BE2C (cell line): ENCODE measurements around the gene EPS8L1.

Source experiments
- DNase-seq: peaks from one replicate; pipeline ENCODE4 v3.0.0-alpha.2; 2020
- H3K27me3 ChIP-seq: fragments of 250-450 bp; sonication (Bioruptor Pico); 2 replicates; pipeline ENCODE4 v1.5.1; 2020; ENCODE audit warnings: mild to moderate bottlenecking
- H3K36me3 ChIP-seq: fragments of 250-450 bp; sonication (Bioruptor Pico); 2 replicates; pipeline ENCODE4 v1.5.1; 2020; ENCODE audit warnings: mild to moderate bottlenecking
- H3K4me1 ChIP-seq: fragments of 250-450 bp; sonication (Bioruptor Pico); 2 replicates; pipeline ENCODE4 v1.5.1; 2020
- H3K4me3 ChIP-seq: 2 replicates; pipeline ENCODE4 v1.5.1; 2011; ENCODE audit warnings: low read depth, low read length
- H3K9me3 ChIP-seq: fragments of 250-450 bp; sonication (Bioruptor Pico); 2 replicates; pipeline ENCODE4 v1.5.1; 2020
- CTCF ChIP-seq: IDR thresholded peaks from 2 replicates; pipeline ENCODE4 v1.5.1; 2012; ENCODE audit warnings: mild to moderate bottlenecking, low read depth, low read length

The EPS8L1 gene

GRCh38 chr19:55091955-55092354 is 16.3 kb downstream of the EPS8L1 start:
- Histone ChIP-seq H3K36me3 (peaks cover 8% of the 10 kb centered on the region), H3K4me3 (no peak overlapping the region), H3K4me1 (no peaks in the 10 kb centered on the region), H3K27me3 (peaks cover 2% of the 10 kb centered on the region; the same call in 1 of the 2 replicates), H3K9me3 (no peaks in the 10 kb centered on the region)
- no peak for TF ChIP-seq CTCF
- DNase-seq, result peak; percentile 53

GRCh38 chr19:55092423-55093318 is 17.0 kb downstream of the EPS8L1 start:
- H3K4me3 ChIP-seq, result no peak overlapping the region
- no peak for DNase-seq
- peaks cover 2% of the 10 kb centered on the region; the same call in 1 of the 2 replicates for H3K27me3 ChIP-seq
- no peaks in the 10 kb centered on the region for H3K9me3 ChIP-seq
- peaks cover 8% of the 10 kb centered on the region for H3K36me3 ChIP-seq
- no peak for TF ChIP-seq CTCF
- H3K4me1 ChIP-seq, result no peaks in the 10 kb centered on the region

GRCh38 chr19:55094456-55095259 is 19.0 kb downstream of the EPS8L1 start:
- no peak for DNase-seq
- Histone ChIP-seq H3K36me3 (peaks cover 7% of the 10 kb centered on the region), H3K4me3 (no peak overlapping the region), H3K9me3 (no peaks in the 10 kb centered on the region), H3K27me3 (no peaks in the 10 kb centered on the region), H3K4me1 (no peaks in the 10 kb centered on the region)
- TF ChIP-seq CTCF, result no peak

GRCh38 chr19:55095260-55096060 is 19.8 kb downstream of the EPS8L1 start:
- H3K4me3 ChIP-seq, result no peak overlapping the region
- no peak for DNase-seq
- no peak for TF ChIP-seq CTCF
- H3K27me3 ChIP-seq, result no peaks in the 10 kb centered on the region
- H3K4me1 ChIP-seq, result no peaks in the 10 kb centered on the region
- H3K9me3 ChIP-seq, result no peaks in the 10 kb centered on the region
- H3K36me3 ChIP-seq, result peaks cover 5% of the 10 kb centered on the region

GRCh38 chr19:55096061-55096701 is 20.5 kb downstream of the EPS8L1 start:
- H3K4me1 ChIP-seq, result no peaks in the 10 kb centered on the region
- TF ChIP-seq CTCF, result no peak
- no peak overlapping the region for H3K4me3 ChIP-seq
- no peak for DNase-seq
- no peaks in the 10 kb centered on the region for H3K9me3 ChIP-seq
- H3K36me3 ChIP-seq, result peaks cover 5% of the 10 kb centered on the region
- no peaks in the 10 kb centered on the region for H3K27me3 ChIP-seq
